HG03439 (cell line): Measurements from ENCODE around the gene IL6.
"Not testable (repeated sequence)": the region's sequence is repeated elsewhere in the genome, so short reads cannot be mapped to it uniquely, and the experiment has no call there.

ENCODE experiments used
- ATAC-seq: cut with Tn5 transposase; IDR thresholded peaks from one replicate; pipeline ENCODE4 v1.9.1; 2021; ENCODE audit warnings: mild to moderate bottlenecking, moderate library complexity; ENCODE audit not compliant: unreplicated experiment

The IL6 gene

DNA sequence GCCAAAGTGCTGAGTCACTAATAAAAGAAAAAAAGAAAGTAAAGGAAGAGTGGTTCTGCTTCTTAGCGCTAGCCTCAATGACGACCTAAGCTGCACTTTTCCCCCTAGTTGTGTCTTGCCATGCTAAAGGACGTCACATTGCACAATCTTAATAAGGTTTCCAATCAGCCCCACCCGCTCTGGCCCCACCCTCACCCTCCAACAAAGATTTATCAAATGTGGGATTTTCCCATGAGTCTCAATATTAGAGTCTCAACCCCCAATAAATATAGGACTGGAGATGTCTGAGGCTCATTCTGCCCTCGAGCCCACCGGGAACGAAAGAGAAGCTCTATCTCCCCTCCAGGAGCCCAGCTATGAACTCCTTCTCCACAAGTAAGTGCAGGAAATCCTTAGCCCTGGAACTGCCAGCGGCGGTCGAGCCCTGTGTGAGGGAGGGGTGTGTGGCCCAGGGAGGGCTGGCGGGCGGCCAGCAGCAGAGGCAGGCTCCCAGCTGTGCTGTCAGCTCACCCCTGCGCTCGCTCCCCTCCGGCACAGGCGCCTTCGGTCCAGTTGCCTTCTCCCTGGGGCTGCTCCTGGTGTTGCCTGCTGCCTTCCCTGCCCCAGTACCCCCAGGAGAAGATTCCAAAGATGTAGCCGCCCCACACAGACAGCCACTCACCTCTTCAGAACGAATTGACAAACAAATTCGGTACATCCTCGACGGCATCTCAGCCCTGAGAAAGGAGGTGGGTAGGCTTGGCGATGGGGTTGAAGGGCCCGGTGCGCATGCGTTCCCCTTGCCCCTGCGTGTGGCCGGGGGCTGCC is at the start of gene IL6:
TSS of gene IL6 (plus strand) at position 294 of the 807 bp plus-strand sequence. CDS start at position 357, 63 bp downstream.
- no peak for ATAC-seq

DNA sequence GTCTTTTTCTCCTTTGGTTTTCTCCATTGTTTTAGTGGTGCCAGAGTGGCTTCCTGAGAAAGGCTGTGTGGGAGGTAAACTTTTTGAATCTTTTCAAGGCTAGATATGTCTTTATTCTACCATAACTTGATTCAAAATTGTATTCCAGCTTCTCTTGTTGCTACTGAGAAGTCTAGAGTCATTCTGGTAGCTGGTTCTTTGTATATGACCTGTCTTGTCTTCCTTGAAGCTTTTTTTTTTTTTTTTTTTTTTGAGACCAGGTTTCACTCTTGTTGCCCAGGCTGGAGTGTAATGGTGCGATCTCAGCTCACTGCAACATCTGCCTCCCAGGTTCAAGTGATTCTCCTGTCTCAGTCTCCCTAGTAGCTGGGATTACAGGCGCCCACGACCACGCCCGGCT is 49.7 kb upstream of the IL6 start:
- not testable (repeated sequence) for ATAC-seq

DNA sequence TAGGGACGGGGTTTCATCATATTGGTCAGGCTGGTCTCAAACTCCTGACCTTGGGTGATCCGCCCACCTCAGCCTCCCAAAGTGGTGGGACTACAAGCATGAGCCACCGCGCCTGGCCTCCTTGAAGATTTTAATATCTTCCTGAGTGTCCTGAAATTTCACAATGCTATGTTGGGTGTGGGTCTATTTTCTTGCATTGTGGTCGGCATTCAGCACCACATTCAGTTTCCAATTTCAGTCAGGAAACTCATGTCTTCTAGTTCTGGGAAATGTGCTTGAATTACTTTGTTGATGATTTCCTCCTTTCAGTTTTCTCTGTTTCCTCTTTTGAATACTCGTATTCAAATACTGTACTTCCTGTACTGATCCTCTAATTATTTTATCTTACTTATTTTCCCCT is 49.3 kb upstream of the IL6 start:
- ATAC-seq = no peak

DNA sequence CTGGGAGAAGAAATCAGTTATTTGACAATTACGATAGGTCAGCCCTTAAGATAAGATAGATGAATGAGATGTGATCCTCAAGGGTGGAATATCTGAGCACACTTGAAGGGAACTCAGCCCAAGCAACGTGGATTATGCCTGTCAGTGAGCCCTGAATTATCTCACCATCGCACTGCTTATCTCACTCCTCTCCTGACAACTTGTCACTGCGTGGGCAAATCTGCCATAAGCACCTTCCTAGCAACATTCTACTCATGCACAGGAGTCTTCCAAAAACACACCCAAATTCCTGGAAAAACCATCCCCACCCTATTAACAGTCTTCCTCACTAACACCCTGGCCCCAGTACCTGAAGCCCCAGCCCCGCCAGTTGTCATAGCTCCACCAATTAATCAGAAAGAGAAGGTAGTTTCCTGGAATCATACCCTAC is 46.5 kb upstream of the IL6 start:
- no peak for ATAC-seq

DNA sequence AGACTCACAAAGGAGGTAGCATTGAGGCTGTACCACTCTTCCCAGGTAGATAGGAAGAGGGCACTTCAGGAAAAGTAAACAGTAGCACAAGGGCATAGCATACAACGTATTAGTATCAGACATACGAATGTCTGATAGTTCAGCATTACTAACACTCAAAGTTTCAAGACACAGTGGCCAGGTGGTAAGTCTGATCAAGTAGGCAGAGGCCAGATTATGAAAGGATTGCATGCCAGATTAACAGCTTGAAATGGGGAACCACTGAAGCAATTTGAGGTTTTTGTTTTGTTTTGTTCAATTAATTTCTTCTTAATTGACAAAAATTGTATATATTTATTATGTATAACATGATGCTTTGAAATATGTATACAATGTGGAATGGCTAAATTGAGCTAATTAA is 45.7 kb upstream of the IL6 start:
- no peak for ATAC-seq

DNA sequence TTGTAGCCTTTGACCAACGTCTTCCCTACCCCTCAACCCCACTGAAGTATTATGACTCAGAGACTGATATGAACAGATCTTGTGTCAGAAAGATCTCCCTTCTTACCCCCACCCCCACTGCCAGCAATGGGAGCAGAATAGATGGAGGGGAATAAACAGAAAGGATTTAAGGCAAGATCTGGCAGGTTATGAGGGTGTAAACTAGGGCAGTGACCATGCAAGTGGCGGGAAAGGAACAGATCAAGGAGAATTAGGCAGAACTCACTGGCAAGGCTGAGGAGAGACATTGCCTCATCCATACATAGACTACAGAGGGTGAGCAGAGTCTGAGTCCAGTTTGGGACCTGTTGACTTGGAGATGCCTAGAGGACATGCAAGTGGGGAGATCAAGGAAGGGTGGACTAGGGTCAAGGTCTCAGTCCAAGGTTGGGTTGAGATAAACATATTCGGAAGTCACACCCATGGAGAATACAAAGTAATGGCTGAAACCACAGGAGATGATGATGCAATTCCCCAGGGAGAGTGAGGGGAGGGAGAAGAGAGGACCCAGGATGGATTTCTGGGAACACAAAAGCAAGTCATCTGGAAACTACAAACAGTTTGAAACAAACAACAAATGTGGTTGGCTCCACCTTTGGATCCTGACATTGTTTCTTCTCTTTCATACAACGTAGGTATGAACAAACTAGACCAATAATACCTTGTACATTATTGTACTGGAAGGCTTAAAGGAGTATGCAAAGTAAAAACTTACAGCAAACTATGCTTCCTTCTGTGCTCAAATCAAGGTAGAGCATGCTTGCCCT is 44.9 kb upstream of the IL6 start:
- ATAC-seq = no peak

DNA sequence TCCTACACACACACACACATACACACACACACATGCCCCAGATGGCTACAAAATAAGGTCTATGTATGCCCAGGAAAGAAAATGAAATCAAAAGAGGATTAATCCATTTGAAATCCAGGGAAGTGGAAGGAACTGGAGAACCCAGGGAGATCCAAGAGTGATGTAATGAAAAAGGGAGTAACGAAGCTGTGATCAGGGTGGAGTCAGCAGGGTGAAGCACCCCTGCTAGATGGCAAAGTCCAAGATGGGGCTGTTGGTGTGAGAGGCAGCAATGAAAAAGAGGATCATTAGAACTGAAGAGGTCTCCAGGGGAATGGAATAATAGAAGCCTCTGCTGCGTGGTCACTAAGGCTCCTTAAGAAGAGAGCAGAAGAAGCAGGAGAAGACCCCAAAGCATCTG is 43.6 kb upstream of the IL6 start:
- no peak for ATAC-seq

DNA sequence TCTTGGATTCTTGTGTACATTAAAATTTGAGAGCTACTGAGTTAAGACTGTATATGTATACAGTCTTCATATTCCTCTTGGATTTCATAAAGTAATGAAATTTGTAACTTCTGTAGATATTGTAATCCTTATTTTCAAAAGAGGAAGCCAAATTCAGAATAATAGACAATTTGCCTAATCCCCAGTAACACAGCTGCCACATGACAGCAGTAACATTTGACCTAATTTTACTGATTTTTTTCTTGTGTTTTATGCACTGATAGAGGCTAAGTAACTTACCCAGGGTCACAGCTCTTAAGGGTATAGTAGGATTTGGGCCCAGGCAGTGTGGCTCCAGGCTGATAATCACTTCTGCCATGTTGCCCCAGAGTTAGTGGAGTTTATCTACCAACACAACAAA is 40.4 kb upstream of the IL6 start:
- no peak for ATAC-seq

DNA sequence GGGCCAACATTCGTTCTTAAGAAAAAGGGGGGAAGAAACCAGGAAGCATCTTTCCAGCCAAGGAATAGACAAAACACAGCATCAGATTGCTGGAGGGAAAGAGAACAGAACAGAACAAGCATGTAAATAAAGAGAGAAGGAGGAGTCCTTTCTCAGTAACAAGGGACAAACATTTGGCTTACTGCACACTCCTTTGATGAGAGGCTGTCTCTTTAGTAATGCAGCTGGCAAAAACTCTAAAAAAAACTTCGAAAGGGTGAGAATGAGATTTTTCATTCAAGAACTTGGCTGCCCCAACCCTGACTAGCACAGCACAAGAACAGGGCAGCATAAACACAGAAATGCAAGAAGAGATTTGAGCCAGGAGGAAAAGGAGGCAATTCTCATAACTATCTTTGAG is 38.9 kb upstream of the IL6 start:
- no peak for ATAC-seq

DNA sequence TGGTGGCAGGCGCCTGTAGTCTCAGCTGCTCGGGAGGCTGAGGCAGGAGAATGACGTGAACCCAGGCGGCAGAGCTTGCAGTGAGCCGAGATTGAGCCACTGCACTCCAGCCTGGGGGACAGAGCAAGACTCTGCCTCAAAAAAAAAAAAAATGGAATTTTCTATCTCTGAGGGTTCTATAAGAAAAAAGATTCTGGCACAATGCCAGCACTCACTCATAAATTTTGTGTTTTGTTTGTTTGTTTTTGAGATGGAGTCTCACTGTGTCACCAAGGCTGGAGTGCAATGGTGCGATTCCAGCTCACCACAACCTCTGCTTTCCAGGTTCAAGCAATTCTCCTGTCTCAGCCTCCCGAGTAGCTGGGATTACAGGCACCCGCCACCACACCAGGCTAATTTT is 38.1 kb upstream of the IL6 start:
- not testable (repeated sequence) for ATAC-seq

DNA sequence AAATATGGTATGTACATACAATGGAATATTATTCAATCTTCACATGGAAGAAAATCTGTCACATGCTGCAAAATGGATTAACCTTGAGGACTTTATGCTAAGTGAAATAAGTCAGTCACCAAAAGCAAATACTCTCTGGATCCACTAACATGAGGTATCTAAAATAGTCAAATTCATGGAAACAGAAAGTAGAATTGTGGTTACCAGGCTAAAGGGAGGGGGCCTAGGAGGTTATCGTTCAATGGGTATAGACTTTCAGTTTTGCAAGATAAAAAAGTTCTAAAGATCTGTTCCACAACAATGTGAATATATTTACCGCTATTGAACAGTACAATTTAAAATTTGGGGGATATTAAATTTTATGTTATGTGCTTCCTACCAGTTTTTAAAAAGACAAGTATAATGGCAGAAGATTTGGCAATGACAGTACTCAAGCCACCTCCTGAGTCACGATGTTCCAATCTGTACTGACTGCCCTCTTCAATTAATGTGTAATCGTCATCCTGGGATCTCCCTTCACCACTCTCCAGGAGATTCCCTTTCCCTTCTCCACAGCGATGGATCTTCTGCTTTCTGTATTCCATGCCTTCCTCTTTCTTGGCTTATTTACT is 32.3 kb upstream of the IL6 start:
- no peak for ATAC-seq

DNA sequence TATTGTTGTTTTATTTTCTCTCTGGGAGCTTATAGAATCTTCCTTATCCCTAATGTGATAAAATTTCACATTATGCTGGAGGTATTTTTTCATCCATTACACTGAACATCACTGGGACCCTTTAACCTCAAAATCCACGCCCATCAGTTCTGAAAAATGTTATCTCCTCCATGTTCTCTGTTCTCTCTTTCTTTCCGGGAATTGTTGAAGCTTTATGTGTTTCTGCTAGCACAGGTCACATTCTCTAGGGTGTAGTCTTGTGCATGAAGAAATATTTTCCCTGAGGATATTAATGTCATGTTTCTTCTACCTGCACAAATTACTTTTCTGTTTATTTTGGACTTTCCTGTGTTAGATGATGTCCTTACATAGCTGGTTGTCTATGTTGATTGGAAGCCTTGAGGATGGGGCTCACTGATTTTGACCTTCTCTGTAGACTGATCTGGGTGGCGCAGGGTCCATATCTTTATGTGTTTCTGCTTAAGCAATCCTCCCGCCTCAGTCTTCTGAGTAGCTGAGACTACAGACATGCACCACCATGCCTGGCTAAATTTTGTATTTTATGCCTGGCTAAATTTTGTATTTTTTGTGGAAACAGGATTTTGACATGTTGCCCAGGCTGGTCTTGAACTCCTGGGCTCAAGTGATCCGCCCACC is 31.4 kb upstream of the IL6 start:
- ATAC-seq = no peak

DNA sequence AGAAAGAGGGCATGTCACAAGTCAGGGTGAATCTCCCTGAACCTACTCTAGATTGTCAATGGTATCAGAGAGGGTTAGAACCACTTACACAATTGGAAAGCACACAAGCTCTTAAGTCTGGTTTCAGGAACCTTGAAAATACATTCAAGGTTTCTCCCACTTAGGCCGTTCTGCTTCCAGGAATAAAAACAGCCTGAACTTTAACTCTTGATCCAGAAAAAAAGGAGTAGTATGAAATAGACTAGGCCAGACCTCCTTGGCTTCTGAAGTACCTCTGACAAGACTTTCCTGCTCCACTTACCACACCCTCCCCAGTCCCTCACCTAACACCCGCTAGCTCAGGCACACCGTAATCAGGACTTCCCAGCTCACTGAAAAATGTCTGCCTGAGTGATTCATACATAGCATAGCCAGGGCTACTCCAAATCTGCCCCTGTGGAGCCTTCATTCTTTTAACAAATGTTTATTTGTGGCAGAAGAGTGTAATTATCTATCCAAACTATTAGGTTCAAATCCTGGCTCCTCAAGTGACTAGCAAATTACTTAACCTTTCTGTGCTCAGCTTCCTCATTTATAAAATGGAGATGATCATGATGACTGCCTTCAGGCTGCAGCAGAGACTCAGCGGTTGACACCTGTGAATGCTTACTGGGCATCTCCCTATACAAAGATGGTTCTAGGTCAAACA is 30.3 kb upstream of the IL6 start:
- no peak for ATAC-seq

DNA sequence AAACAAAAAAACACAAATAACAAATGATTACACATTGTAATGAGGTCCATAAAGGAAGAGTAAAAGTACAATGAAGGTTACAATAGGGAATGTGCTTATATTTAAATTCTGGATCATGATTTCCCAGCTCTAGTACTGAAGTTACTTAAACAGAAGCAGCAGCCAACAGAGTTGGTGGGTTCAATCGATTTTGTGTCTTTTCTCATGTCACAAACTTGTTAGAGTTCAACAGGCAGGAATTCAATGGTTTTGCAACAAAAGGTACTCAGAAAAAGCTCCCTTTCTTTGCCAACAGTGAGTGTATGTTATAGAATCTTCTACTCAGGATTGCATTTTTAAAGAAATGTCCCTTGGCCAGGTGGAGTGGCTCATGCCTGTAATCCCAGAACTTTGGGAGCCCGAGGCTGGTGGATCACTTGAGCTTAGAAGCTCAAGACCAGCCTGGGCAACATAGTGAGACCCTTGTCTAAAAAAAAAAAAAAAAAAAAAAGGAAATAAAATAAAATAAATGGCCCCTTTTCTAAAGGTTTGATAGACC is 29.6 kb upstream of the IL6 start:
- no peak for ATAC-seq

DNA sequence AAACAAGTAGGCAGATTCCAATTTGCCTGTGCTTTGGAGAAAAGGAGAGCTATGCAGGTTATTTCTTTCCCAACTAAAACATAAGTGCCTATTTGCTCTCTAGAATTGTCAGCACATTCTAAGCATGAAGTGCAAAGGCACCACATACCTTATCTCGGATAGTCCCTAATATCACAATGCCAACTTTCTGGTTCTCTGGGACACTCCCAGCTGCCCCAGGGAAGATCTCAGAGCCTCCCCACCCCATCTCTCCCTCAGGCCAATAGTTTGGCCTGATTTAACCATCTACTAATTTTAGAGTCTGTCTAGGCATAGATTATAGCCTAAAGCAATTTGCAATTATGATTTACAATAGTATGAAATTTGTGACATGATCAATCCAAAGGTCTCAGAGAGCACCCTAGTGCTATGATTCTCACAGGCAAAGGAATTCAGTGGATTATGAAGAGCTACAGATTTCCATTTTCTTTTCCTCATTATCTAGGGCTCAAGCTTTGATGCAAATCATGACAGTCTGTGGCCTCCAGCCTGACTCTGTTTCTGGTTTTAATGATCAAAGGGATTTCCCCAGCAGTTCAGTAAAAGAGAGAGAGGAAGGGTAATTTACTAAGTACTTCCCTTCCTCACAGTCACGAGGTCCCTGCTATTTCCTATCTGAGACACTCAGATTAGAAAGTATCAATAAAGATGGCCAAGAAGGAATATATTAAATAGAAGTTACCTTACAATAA is 29.0 kb upstream of the IL6 start:
- peak; percentile 85 for ATAC-seq

DNA sequence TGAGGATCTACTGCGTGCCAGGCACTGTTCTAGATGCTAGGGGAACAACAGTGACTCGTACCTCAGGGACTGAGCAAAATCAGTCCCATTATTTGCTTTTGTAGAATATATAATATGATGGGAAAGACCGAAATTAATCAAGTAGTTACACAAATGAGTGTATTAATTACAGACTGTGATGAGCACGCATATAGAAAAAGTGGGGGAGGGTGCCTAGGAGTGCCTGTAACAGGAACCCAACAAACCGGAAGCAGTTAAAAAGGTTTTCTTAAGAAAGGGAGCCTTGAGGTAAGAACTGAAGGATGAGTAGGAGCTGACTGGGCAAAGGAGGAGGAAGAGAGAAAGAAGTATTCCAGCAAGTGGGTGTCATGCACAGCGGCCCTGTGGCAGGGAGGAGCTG is 28.2 kb upstream of the IL6 start:
- ATAC-seq = no peak

DNA sequence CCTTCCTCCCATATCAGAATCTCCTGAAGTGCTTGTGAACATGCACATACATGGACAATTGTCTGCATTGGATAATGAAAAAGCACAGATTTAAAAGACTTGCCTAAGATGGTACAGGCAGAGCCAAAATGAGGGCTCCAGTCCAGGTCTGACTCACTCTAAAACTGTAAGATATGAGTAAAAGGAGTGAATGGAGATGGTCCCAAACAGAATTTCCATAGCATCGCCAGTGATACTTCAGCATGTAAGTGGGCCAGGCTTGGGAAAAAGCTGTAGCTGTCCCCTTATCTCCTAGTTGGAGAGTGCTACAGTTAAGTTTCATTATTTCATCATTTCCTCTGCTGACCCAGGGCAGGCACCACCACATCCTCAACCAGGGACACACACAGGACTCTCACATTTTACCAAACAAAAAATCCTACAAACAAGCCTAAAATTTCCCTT is 26.4 kb upstream of the IL6 start:
- ATAC-seq = no peak

DNA sequence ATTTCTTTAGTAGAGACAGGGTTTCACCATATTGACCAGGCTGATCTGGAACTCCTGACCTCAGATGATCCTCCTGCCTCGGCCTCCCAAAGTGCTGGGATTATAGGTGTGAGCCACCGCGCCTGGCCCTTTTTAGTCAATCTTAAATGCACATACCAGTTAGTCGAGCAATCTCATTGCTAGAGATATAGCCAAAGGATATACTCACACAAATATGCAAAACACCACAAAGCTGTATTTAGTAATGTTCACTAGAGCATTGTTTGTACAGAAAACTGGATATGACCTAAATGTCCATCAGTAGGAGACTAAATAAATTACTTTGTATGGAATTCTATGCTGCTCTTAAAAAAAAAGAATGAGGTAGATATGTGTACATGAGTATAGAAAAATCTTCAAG is 24.5 kb upstream of the IL6 start:
- no peak for ATAC-seq

DNA sequence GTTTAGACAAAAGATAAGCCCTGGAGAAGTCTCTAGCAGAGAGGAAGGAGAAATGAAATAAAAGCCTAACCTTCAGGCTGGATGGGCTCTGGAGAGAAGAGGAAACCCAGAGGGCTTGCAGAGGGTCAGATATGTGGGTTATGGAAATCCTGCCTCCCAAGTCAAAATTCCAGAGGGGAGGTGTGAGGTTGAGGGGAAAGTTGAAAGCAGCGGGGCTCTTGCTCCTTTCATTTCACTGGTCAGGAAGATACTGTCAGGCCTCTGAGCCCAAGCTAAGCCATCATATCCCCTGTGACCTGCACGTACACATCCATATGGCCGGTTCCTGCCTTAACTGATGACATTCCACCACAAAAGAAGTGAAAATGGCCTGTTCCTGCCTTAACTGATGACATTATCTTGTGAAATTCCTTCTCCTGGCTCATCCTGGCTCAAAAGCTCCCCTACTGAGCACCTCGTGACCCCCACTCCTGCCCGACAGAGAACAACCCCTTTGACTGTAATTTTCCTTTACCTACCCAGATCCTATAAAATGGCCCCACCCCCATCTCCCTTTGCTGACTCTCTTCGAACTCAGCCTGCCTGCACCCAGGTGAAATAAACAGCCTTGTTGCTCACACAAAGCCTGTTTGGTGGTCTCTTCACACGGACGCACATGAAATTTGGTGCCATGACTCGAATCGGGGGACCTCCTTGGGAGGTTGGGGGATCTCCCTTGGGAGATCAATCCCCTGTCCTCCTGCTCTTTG is 23.7 kb upstream of the IL6 start:
- ATAC-seq = not testable (repeated sequence)
